Hematopoietic multipotent progenitor cell treated with erythropoietin and hydrocortisone succinate and interleukin-3 and kit ligand, for 4 days (in vitro differentiated cells): Measurements from ENCODE around the gene PLCH1.
A peak's percentile ranks its signal among the peaks of the same experiment; 100 is the strongest.

Experiments
- DNase-seq: peaks from one replicate; pipeline ENCODE4 v3.0.0-alpha.2; 2015

The PLCH1 gene

DNA sequence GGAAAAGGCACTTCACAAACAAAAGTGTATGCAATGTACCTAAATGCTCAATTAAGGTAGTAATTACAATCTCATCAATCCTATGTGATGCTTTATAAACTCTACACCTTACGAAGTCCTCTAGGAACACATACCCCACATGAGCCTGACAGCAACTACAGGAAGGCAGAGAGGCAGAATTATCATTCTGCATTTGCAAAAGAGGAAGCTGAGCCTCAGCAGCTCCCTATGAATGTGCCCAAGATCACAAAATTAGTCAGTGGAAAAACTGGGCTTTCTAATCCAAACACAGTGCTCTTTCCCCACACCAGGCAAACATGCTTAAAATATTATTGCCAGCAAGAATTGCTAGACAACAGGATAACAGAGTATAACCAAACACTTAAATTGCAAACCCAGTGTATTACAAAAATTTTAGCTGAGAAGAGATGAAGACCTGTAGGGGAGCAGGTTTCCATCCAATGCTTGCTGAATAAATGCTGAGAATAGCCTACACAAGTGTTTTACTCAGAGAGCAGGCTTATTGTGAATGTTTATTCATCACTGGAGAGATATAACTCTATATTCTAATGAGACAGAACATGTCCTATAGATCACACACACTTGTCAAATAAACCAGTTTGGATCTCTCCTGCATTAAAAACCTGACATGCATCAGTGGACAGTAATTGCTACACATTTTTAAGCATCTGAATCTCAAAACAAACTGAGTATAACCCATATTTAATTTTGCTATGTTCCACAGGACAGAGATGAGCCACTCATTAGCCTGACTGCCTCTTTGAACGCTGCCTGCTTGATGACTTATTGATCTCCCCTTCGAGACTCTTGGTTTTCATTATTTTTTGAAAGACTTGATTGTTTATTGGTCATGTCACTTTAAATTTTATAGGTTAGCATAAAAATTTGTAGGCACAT is 62.2 kb downstream of the PLCH1 start:
- DNase-seq, result peak; percentile 44

DNA sequence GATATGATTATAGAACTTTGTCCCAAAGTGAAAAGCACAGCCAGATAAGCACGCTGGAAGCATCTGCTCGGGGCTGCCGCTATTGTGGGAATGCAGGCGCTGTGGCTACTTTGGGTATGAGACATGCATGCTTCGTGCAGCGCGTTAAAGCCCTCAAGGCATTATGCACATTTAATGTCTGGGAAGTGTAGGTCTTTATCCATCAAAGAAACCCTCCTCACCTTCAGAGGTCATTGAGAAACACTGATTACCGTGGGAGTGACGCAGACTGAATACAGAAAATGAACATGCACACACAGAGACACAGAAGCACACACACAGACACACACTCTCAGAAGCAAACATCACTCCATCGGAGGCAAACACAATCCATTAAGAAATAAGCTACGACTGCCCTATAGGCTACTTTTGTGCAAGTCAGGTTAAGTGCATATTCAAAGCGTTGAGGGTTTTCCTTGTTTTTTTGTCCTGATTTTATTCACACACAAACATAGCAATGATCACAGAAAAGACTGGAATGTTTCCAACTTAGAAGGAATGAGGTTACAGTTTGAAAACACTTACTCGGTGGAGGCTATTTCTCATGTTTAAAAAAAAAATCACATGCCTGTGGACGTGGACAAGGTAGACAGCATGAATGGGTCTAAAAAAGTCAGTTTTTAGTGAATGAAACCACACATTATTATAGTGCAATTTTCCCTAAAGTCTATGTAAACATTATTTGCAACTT is 68.5 kb downstream of the PLCH1 start:
- DNase-seq, result no peak

DNA sequence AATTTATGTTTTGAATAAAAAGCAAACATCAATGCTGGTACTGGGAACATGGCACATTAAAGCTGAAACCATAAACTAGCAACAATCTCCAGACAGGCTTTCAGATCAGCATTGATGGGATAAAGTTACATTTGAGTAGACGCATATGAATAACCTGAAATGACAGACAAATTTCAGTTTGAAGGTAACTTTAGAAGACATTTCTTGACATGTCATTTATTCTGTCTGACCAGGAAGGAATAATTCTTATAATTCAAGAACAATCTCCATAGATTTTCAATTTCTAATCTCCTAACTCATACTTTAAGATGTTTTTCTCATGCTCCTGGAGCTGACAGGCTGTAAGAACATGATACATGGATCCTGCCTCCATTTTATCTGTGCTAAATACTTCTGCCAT is 69.8 kb downstream of the PLCH1 start:
- no peak for DNase-seq

DNA sequence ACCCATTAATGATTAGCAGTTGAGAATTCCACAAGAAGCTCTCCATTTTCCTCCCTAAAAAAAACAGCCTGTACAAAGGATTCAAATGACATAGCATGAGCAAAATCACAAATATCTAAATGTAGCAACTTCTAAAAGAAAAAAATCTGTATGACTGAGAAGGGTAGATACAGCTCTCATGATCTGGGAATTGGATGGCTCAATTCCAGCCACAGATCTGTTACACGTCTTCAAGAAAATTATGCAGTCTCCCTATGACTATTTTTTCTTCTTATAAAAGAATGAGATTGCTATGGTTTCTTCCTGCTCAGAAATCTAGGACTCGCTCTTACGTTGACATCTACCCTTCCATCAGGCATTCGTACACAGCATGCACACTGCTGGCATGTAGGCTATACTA is 71.5 kb downstream of the PLCH1 start:
- DNase-seq, result no peak

DNA sequence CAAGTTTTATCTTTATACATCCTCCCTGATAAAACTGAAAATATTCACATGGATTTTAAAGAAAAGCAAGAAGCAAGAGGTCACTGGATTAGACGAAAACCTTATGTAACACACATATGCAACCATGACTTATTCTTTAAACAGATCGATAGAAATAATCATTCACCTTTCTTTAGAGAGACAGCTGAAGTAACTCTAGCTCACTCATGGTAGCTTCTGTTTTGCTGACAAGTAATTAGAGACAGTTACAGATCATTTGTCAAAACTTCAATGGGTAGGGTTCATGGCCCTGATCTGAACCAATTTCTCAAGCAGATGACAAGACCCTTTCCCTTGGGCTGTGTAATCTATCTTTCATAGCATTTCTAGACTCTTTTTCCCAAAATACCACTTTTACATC is 74.5 kb downstream of the PLCH1 start:
- DNase-seq, result no peak

DNA sequence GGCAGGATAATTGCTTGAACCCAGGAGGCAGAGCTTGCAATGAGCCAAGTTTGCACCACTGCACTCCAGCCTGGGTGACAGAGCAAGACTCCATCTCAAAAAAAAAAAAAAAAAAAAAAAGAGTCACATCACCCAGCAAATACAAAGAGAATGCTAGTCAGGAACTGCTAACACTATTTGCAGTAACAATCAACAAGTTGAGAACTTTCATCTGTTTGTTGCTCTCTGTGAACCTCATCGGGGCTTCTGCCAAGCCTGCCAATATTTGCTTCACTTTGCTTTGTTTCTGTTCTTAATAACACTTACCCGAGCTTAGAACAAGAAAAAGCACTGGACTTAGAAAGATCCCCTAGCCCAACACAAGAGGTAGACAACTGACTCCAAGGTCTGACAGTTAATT is 76.9 kb downstream of the PLCH1 start:
- no peak for DNase-seq

DNA sequence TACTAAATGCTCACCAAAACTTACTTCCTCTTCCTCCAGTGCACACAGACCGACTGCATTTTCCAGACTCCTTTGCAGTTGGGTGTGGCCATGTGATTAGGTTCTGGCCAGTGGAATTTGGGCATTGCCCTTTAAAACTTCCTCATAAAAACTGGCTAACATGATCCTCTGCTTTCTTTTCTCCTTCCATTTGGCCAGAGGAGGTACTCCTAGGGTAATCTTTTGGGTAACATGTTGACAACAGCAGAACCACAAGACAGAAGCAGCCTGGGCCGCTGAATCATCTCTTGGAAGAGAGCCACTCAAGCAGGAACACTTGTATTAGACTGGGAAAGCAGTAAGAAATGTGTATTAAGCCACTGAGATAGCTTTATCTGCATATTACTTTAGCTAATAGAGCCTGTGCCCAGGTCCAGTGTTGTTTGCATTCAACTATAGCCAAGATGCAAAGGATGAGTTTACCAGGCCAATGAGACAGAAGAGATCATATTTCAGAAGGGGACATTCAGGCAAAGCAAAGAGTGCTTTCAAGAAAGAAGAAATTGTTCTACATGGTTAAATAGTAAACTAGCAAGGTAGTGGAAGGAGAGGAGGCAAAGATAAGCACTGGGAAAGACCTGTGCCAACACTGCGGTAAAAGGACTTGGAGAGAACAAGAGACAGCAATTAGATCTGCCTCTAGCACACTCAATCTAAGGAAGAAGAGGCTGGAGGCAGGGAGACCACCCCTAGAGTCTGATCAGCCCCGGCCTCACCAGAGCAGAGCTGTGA is 79.8 kb downstream of the PLCH1 start:
- peak; percentile 73 for DNase-seq

DNA sequence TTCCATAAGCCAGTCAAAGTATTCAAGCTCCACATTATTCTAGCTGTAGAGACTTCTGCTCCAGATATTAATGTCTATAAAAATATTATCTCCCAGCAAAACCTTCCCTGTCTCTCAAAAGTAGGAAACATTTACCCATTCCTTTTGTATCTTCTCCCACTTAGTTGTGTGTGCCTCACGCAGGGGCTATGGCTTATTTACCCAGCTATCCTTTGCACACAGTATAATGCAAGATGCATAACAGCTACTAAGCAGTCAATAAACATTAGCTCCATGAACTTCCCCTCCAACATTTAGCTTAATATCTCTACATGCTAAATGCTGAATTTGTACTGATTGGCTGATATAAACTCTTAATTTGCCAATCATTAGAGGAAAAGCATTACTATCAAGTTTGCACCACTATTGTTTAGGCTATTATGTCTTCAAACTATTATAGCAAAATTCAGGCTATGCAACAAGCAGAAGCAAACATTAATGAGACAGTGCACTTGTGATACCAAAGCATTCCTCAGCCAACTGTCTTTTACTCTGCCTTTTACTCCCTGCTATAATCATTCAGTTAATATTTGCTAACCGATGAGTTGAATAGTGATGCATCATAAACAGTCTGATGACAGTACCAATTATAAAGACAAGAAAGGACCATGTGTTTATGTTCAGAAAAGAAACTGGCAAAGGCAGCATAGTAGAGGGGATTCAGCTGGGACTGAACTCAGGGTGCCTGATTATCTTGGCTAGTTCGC is 81.2 kb downstream of the PLCH1 start:
- no peak for DNase-seq

DNA sequence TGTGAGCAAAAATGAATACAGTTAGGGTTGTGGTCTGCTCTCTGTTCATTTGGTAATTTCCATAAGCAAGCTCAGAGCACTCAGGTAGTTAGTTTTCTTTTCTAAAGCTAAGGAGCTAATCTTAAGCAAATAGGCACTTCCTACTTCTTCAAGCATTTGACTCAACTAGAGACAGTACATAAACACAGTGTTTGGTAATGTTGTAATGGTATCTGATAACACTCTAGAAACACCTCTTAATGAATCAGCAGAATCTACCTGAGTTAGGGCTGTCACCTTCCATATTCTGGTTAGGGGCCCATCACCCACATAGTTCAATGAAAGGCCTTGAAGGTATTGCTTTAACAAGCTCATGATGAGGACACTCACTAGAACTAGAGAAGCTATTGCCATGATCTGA is 83.1 kb downstream of the PLCH1 start:
- DNase-seq, result no peak

DNA sequence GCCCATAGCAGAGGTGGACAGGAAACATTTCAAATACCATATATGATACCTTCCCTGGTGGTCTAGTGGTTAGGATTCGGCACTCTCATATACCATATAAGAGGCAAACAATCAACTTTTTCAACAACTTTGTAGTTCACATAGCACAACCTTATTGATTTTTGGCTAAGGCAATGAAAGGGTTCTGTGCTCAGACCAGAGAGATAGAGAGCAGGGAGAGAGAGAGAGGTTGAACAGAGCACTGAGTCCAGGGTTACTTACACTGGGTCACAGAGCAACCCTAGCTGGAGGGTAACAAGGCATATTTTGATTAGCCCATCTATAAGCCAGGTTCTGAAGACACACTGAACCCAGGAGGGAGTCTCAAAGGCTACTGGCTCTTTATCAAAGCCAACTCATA is 83.8 kb downstream of the PLCH1 start:
- DNase-seq, result no peak

DNA sequence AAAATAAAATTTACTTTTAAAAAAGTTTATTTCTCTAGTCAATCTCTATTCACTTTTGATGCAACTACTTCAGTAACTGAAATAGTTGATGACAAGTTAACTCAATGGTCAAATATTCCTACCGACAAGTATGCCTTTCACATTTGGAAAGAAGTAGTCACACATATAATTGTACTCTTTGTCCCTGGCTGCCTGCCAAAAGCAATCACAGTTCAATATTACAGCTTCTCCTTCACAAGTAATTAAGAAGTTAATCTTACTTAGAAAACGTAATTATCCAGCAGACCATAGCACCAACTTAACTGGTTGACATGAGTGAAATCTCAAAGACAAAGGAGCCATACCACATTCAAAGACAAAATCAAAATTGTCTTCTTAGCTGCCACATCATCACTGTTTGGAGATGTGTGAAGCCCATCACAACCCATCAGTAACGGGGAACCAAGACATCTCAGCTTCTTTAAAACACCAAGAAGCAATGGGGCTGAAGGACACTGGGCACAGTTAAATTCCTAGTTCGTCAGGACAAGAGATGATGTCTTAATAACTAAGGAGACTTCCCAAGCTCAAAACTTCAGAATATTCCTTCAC is 86.1 kb downstream of the PLCH1 start:
- DNase-seq, result no peak

DNA sequence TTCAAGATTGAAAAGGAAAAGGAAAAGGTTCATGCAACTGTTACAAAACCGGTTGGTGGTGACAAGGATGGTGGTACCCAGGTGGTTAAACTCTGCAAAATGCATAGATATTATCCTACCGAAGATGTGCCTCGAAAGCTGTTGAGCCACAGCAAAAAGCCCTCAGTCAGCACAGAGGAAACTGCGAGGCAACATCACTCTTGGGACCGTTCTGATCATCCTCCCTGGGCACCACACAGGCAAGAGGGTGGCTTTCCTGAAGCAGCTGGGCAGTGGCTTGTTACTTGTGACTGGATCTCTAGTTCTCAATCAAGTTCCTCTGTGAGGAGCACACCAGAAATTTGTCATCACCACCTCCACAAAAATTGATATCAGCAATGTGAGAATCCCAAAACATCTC is 86.9 kb downstream of the PLCH1 start:
- DNase-seq, result no peak

DNA sequence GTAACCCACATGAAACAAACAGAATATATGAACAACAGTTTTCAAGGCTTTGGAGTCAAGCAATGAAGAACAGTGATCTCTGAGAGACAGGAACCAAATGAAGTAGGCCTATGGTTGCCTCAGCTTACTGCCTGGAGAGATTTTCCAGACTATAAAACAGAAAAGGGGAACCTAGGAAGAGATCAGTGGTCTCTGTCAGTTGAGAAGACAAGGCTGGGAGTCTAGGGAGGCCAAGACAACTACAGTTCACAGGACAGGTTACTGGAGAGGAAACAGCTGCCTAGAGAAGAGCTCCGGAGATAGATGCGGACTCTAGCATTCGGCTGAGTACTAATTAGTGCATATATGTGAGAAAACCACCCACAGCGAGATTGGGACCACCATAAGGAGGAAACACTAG is 87.7 kb downstream of the PLCH1 start:
- no peak for DNase-seq

DNA sequence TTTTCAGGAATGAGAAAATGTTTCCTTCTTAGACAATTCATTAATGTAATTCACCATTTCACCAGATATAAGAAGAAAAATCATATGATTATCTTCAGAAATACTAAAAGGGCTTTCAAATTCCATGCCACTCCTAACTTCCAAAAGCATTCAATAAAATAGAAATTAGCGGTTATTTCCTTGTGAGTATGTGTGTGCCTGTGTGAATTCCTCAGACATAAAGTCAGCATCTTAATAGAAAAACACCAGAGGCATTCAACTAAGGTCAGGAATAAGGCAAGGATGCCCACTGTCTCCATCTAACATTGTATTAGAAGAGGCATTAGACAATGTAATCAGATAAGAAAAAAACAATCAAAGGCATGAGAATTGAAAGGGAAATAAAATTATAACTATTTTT is 88.4 kb downstream of the PLCH1 start:
- DNase-seq, result no peak

DNA sequence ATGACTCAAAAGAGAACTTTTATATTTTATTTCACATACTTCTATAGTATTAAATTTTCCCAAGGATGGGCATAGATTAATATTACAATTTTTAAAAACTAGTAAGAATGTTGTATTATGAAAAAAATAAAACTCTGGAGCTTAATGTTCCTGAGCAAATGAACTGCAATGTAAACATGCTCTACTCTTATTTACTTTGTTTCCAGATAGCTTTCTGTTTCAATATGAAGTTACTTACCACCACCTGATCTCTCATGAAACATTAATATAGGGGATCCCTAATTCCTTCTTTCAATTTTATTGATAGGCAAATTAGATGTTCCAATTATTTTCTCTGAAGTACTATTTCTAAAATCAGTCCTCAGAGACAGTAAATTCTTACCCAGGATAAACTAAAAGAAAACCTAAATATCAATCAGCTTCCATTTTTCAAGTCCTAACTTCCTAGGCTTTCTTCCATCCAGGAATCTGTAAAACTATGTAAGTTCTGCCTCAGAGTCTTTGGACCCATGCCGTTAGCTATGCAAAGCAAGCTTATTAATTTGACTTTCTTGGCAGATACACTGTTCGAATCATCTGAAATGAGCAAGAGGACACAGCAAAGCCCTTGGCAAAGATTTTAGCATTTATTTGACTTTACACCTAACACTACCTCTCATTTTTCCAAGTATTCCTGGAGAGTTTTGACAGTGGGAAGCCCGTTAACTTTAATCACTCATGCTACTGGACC is 93.2 kb downstream of the PLCH1 start:
- DNase-seq, result no peak

DNA sequence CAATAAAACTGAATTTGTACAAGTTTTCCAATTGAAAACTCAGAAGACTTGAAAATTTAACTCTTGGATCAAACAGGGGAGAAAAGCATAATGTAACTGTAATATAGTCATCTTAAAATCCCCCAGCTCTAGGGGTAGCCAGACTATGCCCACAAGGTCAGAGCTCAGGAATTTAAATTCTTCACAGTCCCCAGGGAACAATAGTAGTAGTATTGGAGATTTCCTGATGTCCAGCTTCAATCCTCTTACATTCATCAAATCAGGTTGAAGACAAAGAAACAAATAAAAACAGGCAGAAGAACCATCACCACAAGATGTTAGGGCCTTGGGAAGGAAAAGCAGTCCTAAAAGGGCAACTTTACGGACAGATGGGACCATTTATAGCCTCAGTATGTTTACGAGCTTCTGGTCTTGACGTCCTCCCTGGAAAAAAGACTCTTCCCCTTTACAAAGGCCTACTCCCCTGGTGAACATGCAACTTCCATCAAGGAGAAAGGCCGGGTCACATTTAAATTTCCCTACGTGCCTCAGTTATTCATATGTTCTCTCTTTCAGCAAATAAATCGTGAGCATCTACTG is 96.8 kb downstream of the PLCH1 start:
- no peak for DNase-seq

DNA sequence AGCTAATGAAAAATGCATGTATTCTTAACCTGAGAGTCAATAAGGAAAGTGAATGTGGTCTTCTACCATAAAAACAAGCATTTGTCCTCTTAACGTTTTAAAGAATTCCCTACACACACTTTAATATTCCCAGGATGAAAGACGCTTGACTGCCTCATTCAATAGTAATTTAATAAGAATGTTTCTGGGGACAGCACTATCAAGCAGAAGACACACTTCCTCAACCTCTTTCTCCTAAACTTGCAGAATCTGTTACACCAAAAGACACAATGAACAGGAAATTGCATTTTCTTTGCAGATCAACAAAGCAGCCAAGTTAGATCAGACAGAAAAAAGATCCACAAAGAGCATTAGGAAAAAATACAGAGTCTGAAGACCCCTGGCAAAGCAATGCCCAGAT is 97.7 kb downstream of the PLCH1 start:
- DNase-seq, result peak; percentile 20

DNA sequence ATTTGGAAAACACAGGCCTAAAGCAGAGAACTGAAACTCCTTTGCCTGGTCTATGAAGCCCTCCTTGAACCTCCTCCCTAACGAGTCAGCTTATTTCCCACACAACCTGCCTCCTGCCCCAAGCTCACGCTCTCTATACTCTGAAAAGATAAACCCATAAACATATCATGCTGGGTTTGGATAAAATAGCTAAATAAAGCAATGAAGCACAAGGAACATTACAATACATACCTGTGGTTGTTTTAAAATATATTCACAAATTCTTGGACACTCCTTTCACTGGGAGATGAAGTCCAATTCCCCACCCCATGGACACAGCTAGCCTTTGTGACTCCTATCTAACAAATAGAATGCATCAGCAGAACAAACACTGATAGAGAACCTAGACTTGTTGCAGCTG is 98.2 kb downstream of the PLCH1 start:
- DNase-seq, result peak; percentile 5

DNA sequence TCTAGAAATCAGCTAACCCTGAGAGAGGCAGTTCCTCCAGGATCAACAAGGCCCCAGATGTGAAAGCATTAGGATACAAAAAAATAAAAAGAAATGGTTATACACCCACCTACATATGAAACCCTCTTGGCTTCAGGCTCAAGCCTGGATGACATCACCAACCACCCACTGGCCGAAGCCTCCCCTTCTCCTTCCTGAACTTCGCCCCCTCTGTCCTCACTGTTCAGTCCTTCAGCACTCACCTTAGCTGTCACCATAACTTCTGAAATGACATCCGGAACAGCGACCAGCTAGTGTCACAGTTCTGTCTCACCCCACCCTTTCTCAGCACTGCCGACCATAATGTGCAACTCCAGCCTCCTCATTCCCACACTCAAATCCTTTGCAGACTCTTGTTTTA is 98.7 kb downstream of the PLCH1 start:
- no peak for DNase-seq

DNA sequence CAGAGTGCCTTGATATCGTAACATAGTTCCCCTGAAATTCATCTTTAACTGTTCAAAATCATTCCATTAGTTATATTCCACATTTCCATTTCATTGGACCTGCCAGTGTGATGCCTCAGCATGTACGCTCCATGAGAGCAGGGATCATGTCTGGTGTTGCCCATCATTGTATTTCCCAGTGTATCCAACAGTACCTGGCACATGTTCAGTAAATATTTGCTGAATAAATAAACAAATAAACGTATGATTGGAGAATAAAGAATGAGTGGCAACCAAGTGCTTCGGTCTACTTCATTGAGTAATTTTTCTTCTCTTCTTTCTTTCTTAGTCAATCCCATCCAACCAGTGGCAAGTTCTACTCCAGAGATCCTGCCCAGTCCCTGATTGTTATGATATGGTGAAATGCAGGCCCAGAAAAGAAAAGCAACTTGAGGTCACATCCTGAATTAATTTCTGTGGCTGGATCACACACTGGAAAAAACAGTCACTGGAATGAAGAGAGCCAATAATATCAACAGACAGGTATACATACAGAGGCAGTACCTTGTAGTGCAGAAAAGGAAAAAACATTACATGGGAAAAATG is 101.2 kb downstream of the PLCH1 start:
- DNase-seq, result no peak

DNA sequence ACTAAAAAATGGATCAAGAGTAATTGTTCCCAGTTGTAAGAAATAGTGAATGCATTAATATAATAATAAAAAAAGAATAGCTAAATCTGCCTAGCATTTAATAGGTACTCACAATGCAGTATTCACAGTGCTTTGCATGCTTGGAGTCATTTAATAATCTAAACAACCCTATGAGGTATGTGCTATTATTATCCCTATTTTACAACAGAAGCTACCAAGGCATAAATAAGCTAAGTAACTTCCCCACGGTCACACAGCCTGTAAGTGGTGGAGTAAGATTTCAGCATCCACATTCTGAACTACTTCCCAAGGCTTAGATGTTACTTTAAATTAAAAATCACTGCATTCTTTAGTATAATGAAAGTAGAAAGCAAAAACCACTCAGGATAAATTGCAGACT is 102.9 kb downstream of the PLCH1 start:
- no peak for DNase-seq
